Measurements from ENCODE around the gene CMTR1.

Gene CMTR1

DNA sequence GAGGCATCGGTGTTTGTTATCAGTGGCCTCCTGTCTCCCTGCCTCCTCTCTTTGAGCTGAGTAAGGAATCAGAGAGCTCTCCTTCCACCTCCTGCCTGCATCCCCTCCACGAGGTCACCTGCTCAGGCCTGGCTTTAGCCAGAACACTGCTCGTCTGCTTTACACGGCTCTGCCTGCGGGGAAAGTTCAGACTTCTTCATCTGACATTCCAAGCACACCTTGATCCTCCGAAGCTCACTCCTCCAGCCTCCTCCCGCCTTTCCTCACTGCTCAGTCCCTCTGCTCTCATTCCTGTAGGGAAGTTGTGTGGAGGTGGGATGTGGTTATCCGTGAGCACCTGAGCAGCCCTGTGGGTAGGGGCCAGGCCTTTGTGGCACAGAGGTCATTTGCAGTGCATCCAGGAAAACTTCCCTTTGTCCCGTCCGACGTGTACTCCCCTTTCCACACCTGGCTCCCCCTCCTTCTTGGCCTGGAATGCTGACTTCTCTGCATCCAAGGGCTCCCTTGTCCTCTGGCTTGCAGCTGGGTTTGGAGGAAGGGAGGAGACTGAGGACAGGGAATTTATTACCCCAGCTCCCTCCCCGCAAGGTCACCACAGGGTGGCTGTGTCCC is 79.5 kb downstream of the CMTR1 start:
- Histone ChIP-seq H3K36me3 (ENCODE audit: insufficient read depth) (no peaks in the 10 kb centered on the region), H3K79me2 (ENCODE audit: insufficient read depth, low read depth) (no peaks in the 10 kb centered on the region), H3K4me1 (ENCODE audit: low read depth, poor library complexity, severe bottlenecking) (peaks cover 37% of the 10 kb centered on the region), H2AFZ (ENCODE audit: low read depth) (no peak overlapping the region), H3K9ac (no peak overlapping the region), H3K27me3 (ENCODE audit: insufficient read depth, low read depth) (no peaks in the 10 kb centered on the region), H3K4me3 (IDR thresholded peaks at IDR 0.05; ENCODE audit: insufficient read depth, low read depth, low read length) (no peak overlapping the region), H3K4me2 (no peak overlapping the region), H3K27ac (no peak overlapping the region), H4K20me1 (ENCODE audit: insufficient read depth) (no peaks in the 10 kb centered on the region)
- TF ChIP-seq CTCF (conservative IDR thresholded peaks at IDR 0.05; ENCODE audit: low read depth, low read length): no peak

DNA sequence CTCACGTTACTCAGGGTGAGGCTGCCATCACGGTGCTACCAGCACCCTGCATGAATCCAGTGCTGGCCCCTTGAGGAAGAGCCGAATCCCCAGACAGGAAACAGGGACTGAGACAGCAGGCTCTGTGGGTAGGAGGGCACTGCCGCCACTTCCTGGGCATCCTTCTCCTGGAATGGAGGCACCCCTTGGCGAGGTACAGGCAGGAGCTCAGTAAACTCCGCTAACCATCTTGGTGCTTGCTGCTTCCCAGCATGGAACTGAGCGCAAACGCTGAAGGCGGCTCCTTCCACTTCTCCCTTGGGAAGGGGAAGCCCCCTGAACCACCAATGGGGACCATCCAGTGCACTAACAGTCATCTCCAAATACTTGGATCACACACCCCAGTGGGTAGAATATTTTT is 80.1 kb downstream of the CMTR1 start:
- no peaks in the 10 kb centered on the region for H3K36me3 ChIP-seq (ENCODE audit: insufficient read depth)
- H3K4me2 ChIP-seq: no peak overlapping the region
- no peaks in the 10 kb centered on the region for H4K20me1 ChIP-seq (ENCODE audit: insufficient read depth)
- no peaks in the 10 kb centered on the region for H3K27me3 ChIP-seq (ENCODE audit: insufficient read depth, low read depth)
- TF ChIP-seq CTCF (conservative IDR thresholded peaks at IDR 0.05; ENCODE audit: low read depth, low read length): no peak
- H3K4me1 ChIP-seq (ENCODE audit: low read depth, poor library complexity, severe bottlenecking): peaks cover 37% of the 10 kb centered on the region
- H3K79me2 ChIP-seq (ENCODE audit: insufficient read depth, low read depth): no peaks in the 10 kb centered on the region
- H2AFZ ChIP-seq (ENCODE audit: low read depth): no peak overlapping the region
- no peak overlapping the region for H3K27ac ChIP-seq
- H3K9ac ChIP-seq: no peak overlapping the region
- H3K4me3 ChIP-seq (IDR thresholded peaks at IDR 0.05; ENCODE audit: insufficient read depth, low read depth, low read length): no peak overlapping the region

- Histone ChIP-seq H3K4me2 (no peak overlapping the region), H3K36me3 (ENCODE audit: insufficient read depth) (no peaks in the 10 kb centered on the region), H3K79me2 (ENCODE audit: insufficient read depth, low read depth) (no peaks in the 10 kb centered on the region), H3K9ac (no peak overlapping the region), H3K27ac (no peak overlapping the region), H4K20me1 (ENCODE audit: insufficient read depth) (no peaks in the 10 kb centered on the region), H3K4me1 (ENCODE audit: low read depth, poor library complexity, severe bottlenecking) (peaks cover 33% of the 10 kb centered on the region), H3K4me3 (IDR thresholded peaks at IDR 0.05; ENCODE audit: insufficient read depth, low read depth, low read length) (no peak overlapping the region), H3K27me3 (ENCODE audit: insufficient read depth, low read depth) (no peaks in the 10 kb centered on the region), H2AFZ (ENCODE audit: low read depth) (no peak overlapping the region)
- TF ChIP-seq CTCF (conservative IDR thresholded peaks at IDR 0.05; ENCODE audit: low read depth, low read length): no peak
These were observed 80.6 kb downstream of the CMTR1 start for GRCh38 chr6:37513576-37513975.

DNA sequence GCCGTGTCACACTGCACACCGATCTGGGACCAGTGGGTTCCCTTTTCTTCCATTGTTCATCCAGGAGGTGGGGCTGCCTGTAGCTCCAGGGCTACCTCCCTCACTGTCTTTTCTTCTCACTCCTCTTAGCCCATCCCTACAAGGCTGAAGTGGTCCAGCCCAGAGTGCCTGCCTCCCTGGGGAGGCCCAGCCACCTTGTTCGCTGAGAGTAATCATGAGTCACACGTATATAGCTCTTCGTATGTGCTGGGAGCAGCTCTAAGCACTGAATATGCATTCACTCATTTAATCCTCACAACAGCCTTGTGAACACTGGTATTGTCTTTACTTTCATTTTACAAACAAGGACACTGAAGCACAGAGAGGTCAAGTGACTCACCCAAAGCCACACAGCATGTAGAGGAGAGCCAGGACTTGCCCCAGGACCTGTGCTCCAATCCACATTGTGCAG is 81.3 kb downstream of the CMTR1 start:
- Histone ChIP-seq H3K9ac (no peak overlapping the region), H2AFZ (ENCODE audit: low read depth) (no peak overlapping the region), H4K20me1 (ENCODE audit: insufficient read depth) (no peaks in the 10 kb centered on the region), H3K4me2 (no peak overlapping the region), H3K79me2 (ENCODE audit: insufficient read depth, low read depth) (no peaks in the 10 kb centered on the region), H3K27me3 (ENCODE audit: insufficient read depth, low read depth) (no peaks in the 10 kb centered on the region), H3K27ac (no peak overlapping the region), H3K4me3 (IDR thresholded peaks at IDR 0.05; ENCODE audit: insufficient read depth, low read depth, low read length) (no peak overlapping the region), H3K4me1 (ENCODE audit: low read depth, poor library complexity, severe bottlenecking) (peaks cover 28% of the 10 kb centered on the region), H3K36me3 (ENCODE audit: insufficient read depth) (no peaks in the 10 kb centered on the region)
- no peak for TF ChIP-seq CTCF (conservative IDR thresholded peaks at IDR 0.05; ENCODE audit: low read depth, low read length)

All from KMS-11 (cell line).